GM19324 (cell line): ENCODE measurements around the gene SSBP2.
"Not testable (repeated sequence)": the region's sequence is repeated elsewhere in the genome, so short reads cannot be mapped to it uniquely, and the experiment has no call there.

Experiments
- ATAC-seq: cut with Tn5 transposase; IDR thresholded peaks from one replicate; pipeline ENCODE4 v1.9.1; 2021; ENCODE audit warnings: mild to moderate bottlenecking, moderate library complexity; ENCODE audit not compliant: unreplicated experiment, low FRiP score

Gene SSBP2

GRCh38 chr5:81685471-81685870 lies 65.4 kb downstream of the SSBP2 start:
- no peak for ATAC-seq

DNA sequence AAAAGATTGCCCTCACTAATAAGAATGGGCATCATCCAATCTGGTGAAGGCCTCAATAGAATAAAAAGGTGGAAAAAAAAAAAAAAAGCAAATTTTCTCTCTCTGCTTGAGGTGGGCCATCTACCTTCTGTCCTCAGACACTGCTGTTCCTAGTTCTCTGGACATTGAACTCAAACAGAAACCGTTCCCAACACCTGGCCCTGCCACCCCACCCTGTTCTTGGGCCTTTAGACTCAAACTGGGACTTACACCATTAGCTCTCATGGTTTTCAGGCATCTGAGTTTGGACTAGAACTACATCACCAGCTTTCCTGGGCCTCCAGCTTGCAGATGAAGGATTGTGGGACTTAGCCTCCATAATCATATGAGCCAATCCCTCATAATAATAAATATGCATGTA lies 71.0 kb downstream of the SSBP2 start:
- ATAC-seq, result no peak

DNA sequence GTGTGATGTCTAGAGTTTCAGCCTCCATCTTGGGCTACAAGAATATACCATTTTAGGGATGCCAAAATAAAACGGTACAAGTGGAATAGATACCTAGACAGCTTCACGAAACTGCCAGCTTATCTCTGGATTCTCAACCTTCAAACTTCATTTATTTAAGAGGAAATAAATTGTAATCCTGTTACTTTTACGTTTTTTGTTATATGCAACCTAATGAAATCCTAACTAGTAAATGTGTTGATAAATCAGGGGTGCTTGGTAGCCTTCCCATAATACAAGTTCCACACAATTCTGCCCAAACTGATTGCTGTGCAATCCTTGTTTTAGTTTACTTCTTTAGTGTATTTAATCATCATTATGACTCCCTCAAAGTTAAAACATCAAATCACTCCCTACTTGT lies 75.5 kb downstream of the SSBP2 start:
- no peak for ATAC-seq

- ATAC-seq, result no peak
Measured at GRCh38 chr5:81665795-81666194, 85.1 kb downstream of the SSBP2 start.

DNA sequence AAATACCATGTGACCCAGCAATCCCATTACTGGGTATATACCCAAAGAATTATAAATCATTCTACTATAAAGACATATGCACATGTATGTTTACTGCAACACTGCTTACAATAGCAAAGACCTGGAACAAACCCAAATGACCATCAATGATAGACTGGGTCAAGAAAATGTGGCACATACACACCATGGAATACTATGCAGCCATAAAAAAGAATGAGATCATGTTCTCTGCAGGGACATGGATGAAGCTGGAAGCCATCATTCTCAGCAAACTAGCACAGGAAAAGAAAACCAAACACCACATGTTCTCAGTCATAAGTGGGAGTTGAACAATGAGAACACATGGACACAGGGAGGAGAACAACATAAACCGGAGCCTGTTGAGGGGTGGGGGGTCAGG lies 90.3 kb downstream of the SSBP2 start:
- ATAC-seq, result not testable (repeated sequence)

GRCh38 chr5:81657386-81657785 lies 93.5 kb downstream of the SSBP2 start:
- no peak for ATAC-seq

DNA sequence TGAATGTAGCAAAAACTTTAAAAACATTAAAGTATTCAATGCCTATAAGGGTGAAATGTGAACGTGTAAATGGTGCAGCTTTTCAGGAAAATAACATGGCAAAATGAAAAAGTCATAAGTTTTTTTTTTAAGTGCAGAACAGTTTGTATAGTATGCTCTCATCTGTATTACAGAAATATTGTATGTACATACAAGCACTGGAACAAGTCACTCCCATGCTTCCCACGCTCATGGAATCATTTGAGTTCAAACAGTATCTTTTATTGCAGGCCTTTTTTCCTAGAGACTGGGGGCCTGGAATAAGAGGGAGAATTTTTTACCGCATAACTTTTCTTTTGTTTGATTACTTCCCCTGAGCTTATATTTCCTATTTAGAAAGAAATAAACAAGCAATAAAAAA lies 94.1 kb downstream of the SSBP2 start:
- no peak for ATAC-seq

DNA sequence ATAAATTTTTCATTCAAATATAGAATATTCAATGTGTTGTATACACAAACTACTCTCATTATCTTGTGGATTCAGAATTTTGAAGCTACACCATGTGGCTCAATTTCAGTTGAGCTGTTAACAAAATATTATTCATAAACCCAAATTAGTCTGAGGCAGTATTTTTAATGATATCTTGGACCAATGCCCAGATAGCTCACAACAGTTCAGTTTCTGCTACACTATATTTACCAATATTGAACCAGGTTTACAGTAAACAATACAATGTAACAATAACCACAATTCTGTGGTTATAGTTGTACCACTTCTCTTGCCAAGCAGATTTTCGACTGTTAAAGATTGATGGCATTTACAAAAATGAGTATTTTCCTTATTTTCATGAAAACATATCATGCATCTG lies 99.9 kb downstream of the SSBP2 start:
- no peak for ATAC-seq

DNA sequence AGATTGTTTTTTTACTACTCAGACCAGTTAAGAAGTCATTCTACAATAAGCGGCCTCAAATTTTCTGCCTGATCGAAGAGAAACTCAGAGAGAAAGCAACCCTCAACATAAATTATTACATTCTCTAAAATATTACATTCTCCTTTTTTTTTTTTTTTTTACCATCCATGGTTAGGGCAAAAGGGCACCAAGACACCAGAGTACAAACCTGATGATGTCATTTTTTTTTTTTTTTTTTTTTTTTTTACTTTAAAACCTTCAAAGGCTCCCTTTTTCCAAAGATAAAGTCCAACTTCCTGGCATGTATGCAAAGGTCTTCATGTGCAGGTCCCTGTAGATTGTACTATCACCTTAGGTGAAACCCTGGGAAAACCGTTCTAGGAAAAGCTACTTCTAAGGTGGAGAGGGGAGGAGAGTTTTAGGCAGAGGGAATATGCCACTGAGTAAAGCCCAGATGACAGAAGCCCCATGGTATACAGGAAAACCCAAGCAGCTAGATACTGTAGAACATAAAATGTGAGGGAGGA lies 104.4 kb downstream of the SSBP2 start:
- no peak for ATAC-seq

DNA sequence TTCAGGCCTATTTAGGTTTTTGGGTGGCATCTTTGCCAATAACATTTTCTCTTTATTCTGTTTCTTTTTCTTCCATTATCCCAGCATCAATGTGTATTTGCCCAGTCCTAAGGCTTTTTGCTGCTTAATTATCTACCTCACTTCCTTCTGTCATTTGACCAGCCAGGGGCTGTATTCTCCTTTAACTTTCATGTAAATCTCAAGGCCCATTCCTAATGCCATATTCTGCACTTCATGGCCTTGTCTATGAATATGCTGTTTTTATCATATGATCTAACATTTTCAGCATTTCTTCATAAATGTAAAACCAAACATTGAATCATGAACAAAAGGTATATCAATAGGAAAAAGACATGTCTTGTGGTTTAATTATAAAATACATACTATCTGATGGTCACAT lies 108.7 kb downstream of the SSBP2 start:
- no peak for ATAC-seq

GRCh38 chr5:81639556-81639955 lies 111.3 kb downstream of the SSBP2 start:
- ATAC-seq, result no peak

GRCh38 chr5:81638471-81638870 lies 112.4 kb downstream of the SSBP2 start:
- no peak for ATAC-seq

DNA sequence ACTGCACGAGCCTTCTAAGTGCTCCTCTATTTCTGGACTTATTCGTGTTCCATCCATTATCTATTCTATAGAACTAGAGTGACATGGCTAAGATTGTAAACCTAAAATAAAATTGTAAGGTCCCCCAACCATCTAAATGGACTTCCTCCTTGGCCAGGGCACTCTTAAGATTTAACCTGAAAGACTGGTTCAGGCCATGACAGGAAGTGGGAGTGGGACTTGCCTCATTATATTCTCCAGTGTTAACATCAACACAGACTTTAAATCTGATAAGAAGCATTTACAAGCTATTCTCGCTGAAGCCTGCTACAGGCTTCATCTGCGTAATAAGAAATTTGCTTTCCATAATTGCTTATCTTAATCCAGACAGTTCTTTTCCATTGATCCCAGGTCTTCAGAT lies 117.0 kb downstream of the SSBP2 start:
- no peak for ATAC-seq

GRCh38 chr5:81633471-81633870 lies 117.4 kb downstream of the SSBP2 start:
- no peak for ATAC-seq

DNA sequence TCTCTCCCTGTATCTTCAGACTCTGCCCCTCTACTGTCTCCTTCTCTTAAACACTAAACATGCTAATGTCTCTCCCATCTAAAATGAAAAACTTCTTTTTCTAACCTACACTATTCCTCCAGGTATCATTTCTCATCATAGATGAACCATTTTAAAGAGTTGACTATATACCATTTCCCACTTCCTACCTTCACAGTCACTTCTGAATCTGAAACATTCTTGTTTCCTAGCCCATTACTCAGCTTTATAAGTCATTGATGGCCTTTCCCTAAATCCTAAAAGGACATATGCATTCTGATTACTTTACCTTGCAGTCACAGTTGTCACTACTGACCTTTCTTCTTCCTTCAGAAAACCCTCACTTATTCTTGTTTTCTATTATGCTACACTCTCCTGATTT lies 118.2 kb downstream of the SSBP2 start:
- ATAC-seq, result no peak

- ATAC-seq, result no peak
Measured at GRCh38 chr5:81631621-81632020, 119.3 kb downstream of the SSBP2 start.

- ATAC-seq, result no peak
Measured at GRCh38 chr5:81631124-81631523, 119.8 kb downstream of the SSBP2 start.

GRCh38 chr5:81630684-81631083 lies 120.2 kb downstream of the SSBP2 start:
- ATAC-seq, result no peak

DNA sequence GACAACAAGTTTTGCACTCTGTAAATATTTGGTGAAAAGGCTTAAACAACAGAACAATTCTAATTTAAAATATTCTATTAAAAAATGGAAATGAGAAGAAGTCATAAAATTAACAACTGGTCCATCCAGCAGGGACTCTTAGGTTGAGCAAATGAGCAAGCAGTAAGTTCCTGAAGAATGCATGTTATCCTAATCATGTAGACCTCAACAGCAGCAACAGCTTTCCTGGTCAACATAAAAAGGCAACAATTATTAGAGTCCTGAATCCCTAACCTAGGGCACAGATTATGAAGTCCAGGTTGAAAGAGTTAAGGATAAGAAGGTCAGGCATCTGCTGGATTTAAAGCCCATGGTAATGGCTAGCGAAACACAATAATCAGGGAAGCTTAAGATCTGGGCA lies 120.9 kb downstream of the SSBP2 start:
- ATAC-seq, result no peak

DNA sequence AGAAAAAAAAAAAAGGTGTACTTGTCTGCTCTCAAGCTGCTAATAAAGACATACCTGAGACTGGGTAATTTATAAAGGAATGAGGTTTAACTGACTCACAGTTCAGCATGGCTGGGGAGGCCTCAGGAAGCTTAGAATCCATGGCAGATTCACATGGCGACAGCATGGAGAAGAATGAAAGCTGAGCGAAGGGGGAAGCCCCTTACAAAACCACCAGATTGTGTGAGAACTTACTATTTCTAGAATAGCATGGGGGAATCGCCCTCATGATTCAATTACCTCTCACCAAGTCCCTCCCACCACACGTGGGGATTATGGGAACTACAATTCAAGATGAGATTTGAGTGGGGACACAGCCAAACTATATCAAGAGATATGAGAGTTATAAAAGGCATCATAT lies 122.8 kb downstream of the SSBP2 start:
- not testable (repeated sequence) for ATAC-seq

DNA sequence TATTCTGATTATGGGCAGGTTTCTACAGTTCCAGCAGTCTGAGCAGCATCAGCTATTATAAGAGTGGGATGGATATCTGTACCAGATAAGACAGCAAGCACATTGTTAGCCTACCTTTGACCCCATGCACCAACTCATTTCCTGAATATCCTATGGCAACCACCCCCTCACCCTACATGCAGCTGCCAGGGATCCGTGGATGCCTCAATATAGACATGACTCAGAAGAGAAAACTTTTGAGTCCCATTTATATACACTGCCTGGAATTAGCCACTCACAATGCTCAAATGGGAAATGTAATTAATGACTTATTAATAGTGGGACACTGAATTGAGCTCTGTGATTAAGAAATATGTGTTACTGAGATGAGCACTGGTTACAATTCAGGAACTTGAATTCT lies 124.4 kb downstream of the SSBP2 start:
- no peak for ATAC-seq

- ATAC-seq, result no peak
Measured at GRCh38 chr5:81609810-81610375, 141.0 kb downstream of the SSBP2 start.

GRCh38 chr5:81608976-81609375 lies 141.9 kb downstream of the SSBP2 start:
- ATAC-seq, result no peak
